GM21515 (cell line): ENCODE data around the gene INAFM1.
"Not testable (repeated sequence)": the region's sequence is repeated elsewhere in the genome, so short reads cannot be mapped to it uniquely, and the experiment has no call there.

Experiments used
- ATAC-seq: cut with Tn5 transposase; IDR thresholded peaks from one replicate; pipeline ENCODE4 v1.9.1; 2021; ENCODE audit not compliant: unreplicated experiment

Gene INAFM1

GRCh38 chr19:47240996-47241918 lies 33.4 kb upstream of the INAFM1 start:
- no peak for ATAC-seq

- ATAC-seq, result no peak
Observed at GRCh38 chr19:47241919-47242577, 32.6 kb upstream of the INAFM1 start.

- no peak for ATAC-seq
Observed at GRCh38 chr19:47243364-47243775, 31.3 kb upstream of the INAFM1 start.

- peak; percentile 55 for ATAC-seq
Observed at GRCh38 chr19:47243776-47244547, 30.7 kb upstream of the INAFM1 start.

- ATAC-seq, result no peak
Observed at GRCh38 chr19:47247308-47247990, 27.2 kb upstream of the INAFM1 start.

GRCh38 chr19:47253016-47253415 lies 21.7 kb upstream of the INAFM1 start:
- not testable (repeated sequence) for ATAC-seq

GRCh38 chr19:47253467-47253881 lies 21.2 kb upstream of the INAFM1 start:
- ATAC-seq, result no peak

GRCh38 chr19:47253970-47254369 lies 20.7 kb upstream of the INAFM1 start:
- ATAC-seq, result no peak

GRCh38 chr19:47255879-47256692 lies 18.6 kb upstream of the INAFM1 start, which contains the start of gene CCDC9:
CCDC9 (plus strand) TSS chr19:47256525; CDS start chr19:47258401, 1,876 bp downstream.
- ATAC-seq, result peak; percentile 45

GRCh38 chr19:47256693-47257410 lies 17.8 kb upstream of the INAFM1 start:
- ATAC-seq, result peak; percentile 66

- peak; percentile 3 for ATAC-seq
Observed at GRCh38 chr19:47257411-47258169, 17.1 kb upstream of the INAFM1 start.

GRCh38 chr19:47258434-47258833 lies 16.3 kb upstream of the INAFM1 start:
- ATAC-seq, result no peak

- ATAC-seq, result no peak
Observed at GRCh38 chr19:47258895-47259555, 15.7 kb upstream of the INAFM1 start.

GRCh38 chr19:47260476-47260875 lies 14.2 kb upstream of the INAFM1 start:
- no peak for ATAC-seq

- peak; percentile 39 for ATAC-seq
Observed at GRCh38 chr19:47261946-47262793, 12.5 kb upstream of the INAFM1 start.

- ATAC-seq, result no peak
Observed at GRCh38 chr19:47264629-47265028, 10.1 kb upstream of the INAFM1 start.

GRCh38 chr19:47266401-47266941 lies 8.2 kb upstream of the INAFM1 start:
- no peak for ATAC-seq
